ENCODE data around the gene VPS50. TPM values are rescaled to one million over a fixed set of nuclear protein-coding genes. Genes with fewer than 3 reads are reported as not detected.

Gene VPS50
- total and polyA plus RNA-seq, 4 donors: 4.0 to 18.2 (median 11.9) TPM

- no peaks in the 10 kb centered on the region for H3K27me3 ChIP-seq (ENCODE audit: control insufficient read depth in 4 of 4, insufficient read depth in 4 of 4, low read length in 3 of 4)
- TF ChIP-seq NR2F2 (IDR thresholded peaks at IDR 0.05) (no peak), YY1 (IDR thresholded peaks at IDR 0.05) (no peak), SP1 (IDR thresholded peaks at IDR 0.05) (no peak), JUND (IDR thresholded peaks at IDR 0.05) (no peak), RAD21 (IDR thresholded peaks at IDR 0.05) (peak; percentile 86), EGR1 (IDR thresholded peaks at IDR 0.05; ENCODE audit: low read depth in 2 of 2) (no peak), FOXA2 (IDR thresholded peaks at IDR 0.05) (no peak), CTCF (IDR thresholded peaks at IDR 0.05; ENCODE audit: low read depth, low read length, missing input control) (peak; percentile 51), HNF4A (conservative IDR thresholded peaks at IDR 0.05) (no peak)
- TF ChIP-seq, protein P1, sequence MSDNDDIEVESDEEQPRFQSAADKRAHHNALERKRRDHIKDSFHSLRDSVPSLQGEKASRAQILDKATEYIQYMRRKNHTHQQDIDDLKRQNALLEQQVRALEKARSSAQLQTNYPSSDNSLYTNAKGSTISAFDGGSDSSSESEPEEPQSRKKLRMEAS (IDR thresholded peaks at IDR 0.05): no peak
- WGBS: 17% methylated on average over 9 of the region's 9 CpGs
- H3K9ac ChIP-seq (ENCODE audit: low read depth in 1 of 2, low read length in 2 of 2): peak overlapping the region; percentile 59 to 71
- H3K36me3 ChIP-seq (ENCODE audit: control insufficient read depth in 4 of 4, insufficient read depth in 3 of 4, low read depth in 1 of 4, low read length in 3 of 4): peaks cover 0 to 4% (median 0%) of the 10 kb centered on the region in 4 donors
- H3K27ac ChIP-seq (ENCODE audit: low read depth in 1 of 2, low read length in 2 of 2): no peak overlapping the region
- H3K9me3 ChIP-seq (ENCODE audit: control insufficient read depth in 4 of 4, low read length in 3 of 4): no peaks in the 10 kb centered on the region
- H3K4me3 ChIP-seq (ENCODE audit: low read depth in 1 of 3, low read length in 3 of 3): peak overlapping the region; percentile 47 to 57 (median 54)
- H3K4me1 ChIP-seq (ENCODE audit: control insufficient read depth in 4 of 4, insufficient read depth in 4 of 4, low read length in 3 of 4): peaks cover 0 to 3% (median 0%) of the 10 kb centered on the region in 4 donors
- no peak for DNase-seq (ENCODE audit: low spot score)
These were observed 13.6 kb downstream of the VPS50 start for GRCh38 chr7:93245525-93246432.

GRCh38 chr7:93249491-93250148 lies 17.5 kb downstream of the VPS50 start:
- Histone ChIP-seq H3K9me3 (ENCODE audit: control insufficient read depth in 4 of 4, low read length in 3 of 4) (no peaks in the 10 kb centered on the region), H3K36me3 (ENCODE audit: control insufficient read depth in 4 of 4, insufficient read depth in 3 of 4, low read depth in 1 of 4, low read length in 3 of 4) (no peaks in the 10 kb centered on the region), H3K9ac (ENCODE audit: low read depth in 1 of 2, low read length in 2 of 2) (no peak overlapping the region), H3K4me3 (ENCODE audit: low read depth in 1 of 3, low read length in 3 of 3) (no peak overlapping the region), H3K4me1 (ENCODE audit: control insufficient read depth in 4 of 4, insufficient read depth in 4 of 4, low read length in 3 of 4) (peaks cover 0 to 3% (median 0%) of the 10 kb centered on the region in 4 donors), H3K27ac (ENCODE audit: low read depth in 1 of 2, low read length in 2 of 2) (no peak overlapping the region), H3K27me3 (ENCODE audit: control insufficient read depth in 4 of 4, insufficient read depth in 4 of 4, low read length in 3 of 4) (no peaks in the 10 kb centered on the region)
- no peak for DNase-seq (ENCODE audit: low spot score)
- TF ChIP-seq, protein P1 (IDR thresholded peaks at IDR 0.05): no peak
- TF ChIP-seq YY1 (IDR thresholded peaks at IDR 0.05): no peak
- TF ChIP-seq, protein P2, sequence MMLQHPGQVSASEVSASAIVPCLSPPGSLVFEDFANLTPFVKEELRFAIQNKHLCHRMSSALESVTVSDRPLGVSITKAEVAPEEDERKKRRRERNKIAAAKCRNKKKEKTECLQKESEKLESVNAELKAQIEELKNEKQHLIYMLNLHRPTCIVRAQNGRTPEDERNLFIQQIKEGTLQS (IDR thresholded peaks at IDR 0.05): no peak
- peak; percentile 64 for TF ChIP-seq REST (IDR thresholded peaks at IDR 0.05)
- WGBS: 73% methylated on average over 5 of the region's 5 CpGs

Measured in liver (tissue), 9 donors.